NCI-H1417 (cell line): ENCODE measurements around the gene MTF1.
A peak's percentile ranks its signal among the peaks of the same experiment; 100 is the strongest.
"Not testable (repeated sequence)": the region's sequence is repeated elsewhere in the genome, so short reads cannot be mapped to it uniquely, and the experiment has no call there.

Experiments used
- DNase-seq, 3 experiments: peaks; one replicate each; lab custom pipeline; 2025; lab: John Stamatoyannopoulos, UW

MTF1 gene

DNA sequence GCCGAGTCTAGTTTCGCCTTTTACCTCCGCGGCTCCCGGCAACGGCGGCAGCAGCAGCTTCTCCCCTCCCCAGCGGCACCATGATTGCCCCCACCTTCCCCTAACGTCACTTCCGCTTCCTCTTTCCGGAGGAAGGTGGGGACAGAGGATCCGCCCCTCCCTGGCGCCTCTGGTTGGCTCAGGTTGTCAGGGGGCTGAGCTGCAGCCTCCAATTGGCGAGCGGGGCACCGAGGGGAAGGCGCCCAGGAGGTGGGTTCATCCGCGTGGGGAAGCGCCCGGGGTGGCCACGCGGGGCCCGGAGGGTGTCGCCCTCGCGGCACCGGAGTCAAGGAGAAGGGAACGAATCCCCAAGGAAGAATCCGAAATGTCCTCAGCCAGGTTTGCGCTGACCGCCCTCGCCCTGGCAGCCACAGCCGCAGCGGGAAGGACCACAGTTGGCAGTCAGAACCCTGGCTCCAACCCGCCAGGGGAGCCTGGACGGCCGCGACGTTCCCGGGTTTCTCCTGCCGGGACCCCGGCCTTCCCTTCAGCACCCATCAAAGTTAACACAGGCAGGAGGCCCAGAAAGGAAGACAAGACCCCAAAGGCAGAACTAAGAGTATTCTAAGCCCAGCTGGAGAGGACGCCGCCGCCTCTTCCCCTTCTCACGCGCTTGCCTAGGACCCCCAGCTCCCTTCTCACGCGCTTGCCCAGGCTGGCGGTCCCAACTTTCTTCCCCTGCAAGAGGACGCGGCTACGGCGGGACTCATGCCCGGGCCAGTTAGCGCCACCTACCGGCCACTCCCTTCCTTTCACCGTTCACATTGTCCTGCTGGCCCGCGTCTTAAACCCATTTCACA, at the start of gene MTF1:
Gene MTF1 (minus strand): TSS at position 86 of the 839 bp plus-strand sequence. CDS start 1,934 bp downstream, outside the sequence.
- DNase-seq = peak; percentile 95 to 98 (median 96)

DNA sequence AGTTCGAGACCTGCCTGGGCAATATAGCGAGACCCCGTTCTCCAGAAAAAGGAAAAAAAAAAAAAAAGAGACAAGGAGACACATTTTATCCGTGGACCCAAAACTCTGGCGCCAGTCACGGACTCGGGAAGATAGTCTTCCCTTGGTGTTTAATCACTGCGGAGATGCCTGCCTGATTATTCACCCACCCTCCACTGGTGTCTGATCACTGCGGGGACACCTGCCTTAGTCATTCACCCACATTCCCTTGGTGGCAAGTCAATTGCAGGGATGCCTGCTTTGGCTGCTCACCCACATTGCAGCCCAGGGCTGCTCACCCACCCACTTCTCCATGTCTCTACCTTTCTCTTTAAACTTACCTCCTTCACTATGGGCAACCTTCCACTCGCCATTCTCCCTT, 49.1 kb upstream of the MTF1 start:
- not testable (repeated sequence) for DNase-seq

DNA sequence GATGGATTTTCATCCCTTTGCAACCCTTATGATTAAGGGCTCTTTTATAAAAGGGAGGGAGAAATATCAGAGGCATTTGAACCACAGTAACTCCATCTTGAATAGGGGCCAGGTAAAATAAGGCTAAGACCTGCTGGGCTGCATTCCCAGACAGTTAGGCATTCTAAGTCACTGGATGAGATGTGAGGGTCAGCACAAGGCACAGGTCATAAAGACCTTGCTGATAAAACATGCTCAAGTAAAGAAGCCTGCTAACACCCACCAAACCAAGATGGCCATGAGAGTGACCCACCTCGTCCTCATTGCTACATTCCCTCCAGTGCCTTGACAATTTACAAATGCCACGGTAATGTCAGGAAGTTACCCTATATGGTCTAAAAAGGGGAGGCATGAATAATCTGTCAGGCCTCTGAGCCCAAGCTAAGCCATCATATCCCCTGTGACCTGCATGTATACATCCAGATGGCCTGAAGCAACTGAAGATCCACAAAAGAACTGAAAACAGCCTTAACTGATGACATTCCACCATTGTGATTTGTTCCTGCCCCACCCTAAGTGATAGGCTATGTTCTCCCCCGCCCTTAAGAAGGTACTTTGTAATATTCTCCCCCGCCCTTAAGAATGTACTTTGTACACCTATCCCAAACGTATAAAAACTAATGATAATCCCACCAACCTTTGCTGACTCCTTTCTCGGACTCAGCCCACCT, 48.2 kb upstream of the MTF1 start:
- not testable (repeated sequence) for DNase-seq

DNA sequence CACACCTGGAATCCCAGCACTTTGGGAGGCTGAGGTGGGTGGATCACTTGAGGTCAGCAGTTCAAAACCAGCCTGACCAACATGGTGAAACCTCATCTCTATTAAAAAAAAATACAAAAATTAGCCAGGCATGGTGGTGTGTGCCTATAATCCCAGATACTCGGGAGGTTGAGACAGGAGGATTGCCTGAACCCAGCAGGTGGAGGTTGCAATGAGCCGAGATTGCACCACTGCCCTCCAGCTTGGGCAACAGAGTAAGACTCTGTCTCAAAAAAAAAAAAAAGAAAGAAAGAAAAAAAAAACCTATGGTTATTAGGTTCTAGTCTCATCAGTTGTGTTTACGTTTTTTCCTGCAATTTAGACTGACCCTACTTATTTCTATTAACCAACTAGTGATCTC, 47.2 kb upstream of the MTF1 start:
- not testable (repeated sequence) for DNase-seq

DNA sequence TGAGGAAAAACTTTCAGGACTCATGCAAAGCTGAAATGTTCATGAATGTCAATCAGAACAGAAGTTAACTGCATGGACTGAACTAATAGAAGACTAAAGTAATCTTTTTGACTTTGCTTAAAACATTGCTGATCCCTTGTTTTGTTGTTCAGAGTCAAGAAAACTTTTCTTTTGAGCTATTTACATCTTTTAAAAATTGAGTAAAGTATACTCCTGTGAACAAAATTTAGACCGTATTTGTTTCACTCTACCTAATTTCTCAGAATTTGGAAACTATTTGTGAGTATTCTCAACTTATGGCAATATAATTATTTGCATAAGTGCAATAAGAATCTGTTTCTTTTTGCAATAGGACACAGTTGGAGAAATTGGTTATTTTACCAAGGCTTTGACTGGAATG, 46.3 kb upstream of the MTF1 start:
- DNase-seq = no peak

DNA sequence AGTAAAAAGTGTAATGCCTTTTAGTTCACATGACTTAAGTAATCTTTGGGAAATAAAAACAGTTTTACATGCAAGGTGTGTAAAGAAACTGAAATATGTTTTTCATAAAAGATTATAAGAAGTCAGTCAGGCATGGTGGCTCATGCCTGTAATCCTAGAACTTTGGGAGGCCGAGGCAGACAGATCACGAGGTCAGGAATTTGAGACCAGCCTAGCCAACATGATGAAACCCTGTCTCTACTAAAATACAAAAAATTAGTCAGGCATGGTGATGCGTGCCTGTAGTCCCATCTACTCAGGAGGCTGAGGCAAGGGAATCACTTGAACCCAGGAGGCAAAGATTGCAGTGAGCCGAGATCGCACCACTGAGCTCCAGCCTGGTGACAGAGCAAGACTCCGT, 44.5 kb upstream of the MTF1 start:
- not testable (repeated sequence) for DNase-seq

DNA sequence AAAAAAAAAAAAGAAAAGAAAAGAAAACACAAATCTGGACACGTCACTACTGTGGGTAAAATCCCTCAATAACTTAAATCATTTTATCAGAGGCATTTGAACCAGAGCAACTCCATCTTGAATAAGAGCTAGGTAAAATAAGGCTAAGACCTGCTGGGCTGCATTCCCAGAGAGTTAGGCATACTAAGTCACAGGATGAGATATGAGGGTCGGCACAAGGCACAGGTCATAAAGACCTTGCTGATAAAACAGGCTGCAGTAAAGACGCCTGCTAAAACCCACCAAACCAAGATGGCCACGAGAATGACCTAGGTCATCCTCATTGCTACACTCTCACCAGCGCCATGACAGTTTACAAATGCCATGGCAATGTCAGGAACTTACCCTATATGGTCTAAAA, 43.6 kb upstream of the MTF1 start:
- DNase-seq = no peak

DNA sequence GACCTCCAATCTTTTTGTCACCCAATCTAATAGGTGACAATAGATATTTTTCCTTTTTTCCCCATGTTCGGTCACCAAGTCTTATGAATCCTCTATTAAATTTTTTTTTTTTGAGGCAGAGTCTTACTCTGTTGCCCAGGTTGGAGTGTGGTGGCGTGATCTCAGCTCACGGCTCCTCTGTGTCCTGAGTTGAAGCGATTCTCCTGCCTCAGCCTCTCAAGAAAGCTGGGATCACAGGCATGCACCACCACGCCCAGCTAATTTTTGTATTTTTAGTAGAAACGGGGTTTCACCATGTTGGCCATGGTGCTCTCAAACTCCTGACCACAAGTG, 42.5 kb upstream of the MTF1 start:
- DNase-seq = no peak

DNA sequence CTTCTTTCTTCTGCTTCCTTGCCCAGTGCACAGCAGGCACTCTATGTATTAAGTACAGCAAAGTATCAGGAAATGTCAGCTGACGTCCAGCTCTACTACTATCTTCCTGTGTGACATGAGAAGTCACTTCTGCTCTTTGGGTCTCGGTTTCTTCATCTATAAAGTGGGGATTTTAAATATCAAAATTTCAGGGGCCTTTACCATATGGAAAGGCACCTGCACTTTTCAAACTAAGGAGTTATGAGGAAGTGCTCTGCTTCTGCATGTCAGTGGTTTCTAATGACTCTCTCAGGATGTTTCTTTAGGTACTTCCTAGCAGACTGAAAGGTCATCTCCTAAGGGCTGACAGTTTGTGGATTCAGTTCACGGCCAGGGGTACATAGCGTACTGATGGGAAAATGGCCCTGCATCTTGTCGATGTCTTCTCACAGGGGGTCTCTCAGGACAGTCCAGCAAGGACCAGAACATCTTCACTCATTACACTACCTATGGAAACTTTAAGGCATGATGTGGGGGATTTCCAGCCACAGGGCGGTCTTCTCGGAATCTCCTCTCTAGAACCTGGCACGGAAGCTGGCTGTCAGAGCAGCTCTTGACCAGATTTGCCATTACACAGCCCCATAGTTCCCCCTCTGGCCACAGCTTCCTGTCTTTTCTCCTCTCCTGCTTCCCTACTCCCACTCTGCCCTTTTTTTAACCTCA, 42.0 kb upstream of the MTF1 start:
- no peak for DNase-seq

DNA sequence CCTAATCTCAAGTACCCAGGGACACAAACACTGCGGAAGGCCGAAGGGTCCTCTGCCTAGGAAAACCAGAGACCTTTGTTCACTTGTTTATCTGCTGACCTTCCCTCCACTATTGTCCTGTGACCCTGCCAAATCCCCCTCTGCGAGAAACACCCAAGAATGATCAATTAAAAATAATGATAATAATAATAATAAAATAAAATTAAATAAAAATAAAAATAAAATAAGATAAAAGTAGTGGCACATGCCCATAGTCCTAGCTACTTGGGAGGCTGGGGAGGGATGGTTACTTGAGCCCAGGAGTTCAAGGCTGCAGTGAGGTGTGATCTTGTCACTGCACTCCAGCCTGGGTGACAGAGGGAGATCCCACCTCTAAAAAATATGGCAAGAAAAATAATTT, 38.2 kb upstream of the MTF1 start:
- DNase-seq = not testable (repeated sequence)

DNA sequence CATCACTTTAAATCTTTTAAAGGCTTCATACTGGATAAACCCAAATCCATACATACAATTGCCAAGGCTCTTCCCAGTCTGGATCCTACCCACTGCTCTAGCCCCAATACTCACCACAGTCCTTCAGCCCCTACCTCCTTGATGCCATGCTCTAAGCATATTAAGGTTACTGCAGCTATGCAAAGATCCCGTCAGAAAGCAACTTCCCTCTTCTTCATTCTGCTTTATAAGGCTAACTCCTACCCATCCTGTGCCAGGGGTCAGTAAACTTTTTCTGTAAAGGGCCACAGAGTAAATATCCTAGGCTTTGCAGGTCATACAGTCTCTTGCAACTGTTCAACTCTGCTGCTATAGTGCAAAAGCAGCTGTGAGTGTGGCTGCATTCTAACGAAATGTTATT, 34.3 kb upstream of the MTF1 start:
- DNase-seq = no peak

DNA sequence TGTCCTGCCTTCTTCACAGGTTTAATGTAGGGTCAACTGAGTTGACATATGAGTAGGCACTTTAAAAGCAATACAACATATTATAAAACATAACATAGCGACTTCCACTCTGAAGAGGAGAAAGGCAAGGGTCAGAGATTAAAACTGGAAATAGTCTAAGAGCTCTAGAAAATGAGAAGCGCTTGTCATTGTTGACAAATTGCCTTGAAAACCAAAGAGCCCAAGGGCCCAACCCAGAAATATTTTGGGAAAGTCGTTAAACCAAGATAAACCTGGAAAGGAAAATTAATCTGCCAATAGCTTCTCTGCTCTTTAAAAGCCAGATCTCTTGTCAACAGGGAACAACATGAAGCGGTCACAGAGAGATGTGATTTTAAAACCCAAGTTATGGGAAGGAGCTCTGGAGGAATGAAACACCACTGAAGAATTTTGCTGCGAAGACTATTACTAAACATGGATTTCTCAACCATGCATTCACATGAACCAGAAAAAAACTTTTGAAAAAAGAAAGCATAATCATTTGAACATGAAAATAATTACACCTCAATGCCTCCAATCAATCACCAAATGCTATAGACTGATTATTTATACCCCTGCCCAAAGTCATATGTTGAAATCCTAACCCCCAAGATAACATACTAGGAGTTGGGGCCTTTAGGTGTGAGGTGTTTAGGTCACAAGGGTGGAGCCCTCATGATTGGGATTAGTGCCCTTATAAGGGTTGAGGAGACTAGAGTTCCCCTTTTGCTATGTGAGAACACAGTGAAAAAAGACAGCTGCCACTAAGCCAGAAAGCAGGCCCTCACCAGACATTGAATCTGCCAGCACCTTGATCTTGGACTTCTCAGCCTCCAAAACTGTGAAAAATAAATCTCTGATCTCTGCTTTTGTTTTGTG, 33.0 kb upstream of the MTF1 start:
- no peak for DNase-seq

DNA sequence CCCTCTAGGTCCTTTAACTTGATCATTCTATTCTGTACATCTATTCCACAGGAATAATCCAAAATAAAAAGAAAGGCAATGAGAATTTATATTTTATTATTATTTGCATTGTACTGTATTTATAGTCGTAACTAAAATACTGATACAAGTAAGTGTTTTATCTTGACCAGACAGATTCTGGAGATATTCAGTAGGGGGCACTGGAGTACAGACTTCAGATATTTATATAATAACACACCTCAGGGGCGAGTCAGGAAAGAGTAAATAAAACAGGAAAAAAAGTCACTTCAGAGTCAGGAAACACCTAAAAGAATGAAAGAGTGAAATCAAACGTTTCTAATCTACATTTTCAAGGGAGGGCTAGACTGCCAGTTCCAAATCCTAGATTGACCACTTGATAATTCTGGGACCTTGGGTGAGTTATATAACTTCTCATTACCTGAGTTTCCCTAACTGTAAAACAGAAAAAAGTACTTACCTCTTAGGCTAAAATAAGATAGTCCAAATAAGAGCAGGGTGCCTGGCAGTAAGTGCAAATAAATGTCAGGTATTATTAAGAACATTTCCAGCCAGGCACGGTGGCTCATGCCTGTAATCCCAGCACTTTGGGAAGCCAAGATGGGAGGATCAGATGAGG, 31.1 kb upstream of the MTF1 start:
- DNase-seq = peak; percentile 6 to 69 (median 22)

DNA sequence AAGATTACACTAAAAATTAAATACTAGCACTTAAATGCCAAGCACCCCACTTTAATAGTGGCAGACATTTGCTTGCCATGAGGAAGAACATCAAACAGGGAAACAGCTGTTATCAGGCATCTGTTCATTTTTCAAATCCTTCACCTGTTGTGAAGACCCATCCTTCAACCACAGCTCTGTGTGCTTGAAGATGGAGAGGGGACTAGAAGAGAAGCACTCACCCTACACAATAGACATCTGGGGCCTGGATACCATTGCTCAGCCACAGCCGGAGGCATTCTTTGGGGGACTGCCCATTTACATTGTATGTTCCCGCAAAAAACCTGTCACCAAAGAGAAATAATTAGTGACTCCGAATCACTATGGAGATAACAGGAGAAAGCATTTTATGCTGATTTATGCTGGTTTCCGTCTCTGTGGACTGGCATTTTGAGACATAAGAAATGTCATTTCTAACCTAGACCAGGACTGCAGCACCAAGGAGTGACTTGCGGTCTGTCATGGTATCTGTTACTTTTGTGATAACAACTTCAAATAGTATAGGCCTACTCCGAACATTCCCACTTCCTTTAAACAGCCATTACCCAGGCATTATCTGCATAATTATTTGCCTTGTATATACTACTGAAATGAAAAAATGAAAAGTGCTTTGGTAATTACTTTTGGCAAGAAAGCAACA, 28.8 kb upstream of the MTF1 start:
- no peak for DNase-seq

DNA sequence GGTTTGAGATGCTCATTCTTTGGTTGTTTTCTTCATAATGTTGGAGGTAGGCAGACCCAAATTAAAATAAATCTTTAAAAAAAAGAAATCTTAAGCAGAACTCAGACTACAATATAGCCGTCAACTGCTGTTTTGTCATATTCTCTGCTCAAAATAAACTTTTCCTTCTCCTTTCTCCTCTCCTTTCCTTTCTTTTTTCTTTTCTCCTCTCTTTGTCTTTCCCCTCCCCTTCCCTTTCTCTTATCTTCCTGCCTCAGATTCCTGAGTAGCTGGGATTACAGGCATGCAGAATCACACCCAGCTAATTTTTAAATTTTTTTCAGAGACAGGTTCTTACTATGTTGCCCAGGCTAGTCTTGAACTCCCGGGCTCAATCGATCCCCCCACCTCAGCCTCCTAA, 24.8 kb upstream of the MTF1 start:
- no peak for DNase-seq

DNA sequence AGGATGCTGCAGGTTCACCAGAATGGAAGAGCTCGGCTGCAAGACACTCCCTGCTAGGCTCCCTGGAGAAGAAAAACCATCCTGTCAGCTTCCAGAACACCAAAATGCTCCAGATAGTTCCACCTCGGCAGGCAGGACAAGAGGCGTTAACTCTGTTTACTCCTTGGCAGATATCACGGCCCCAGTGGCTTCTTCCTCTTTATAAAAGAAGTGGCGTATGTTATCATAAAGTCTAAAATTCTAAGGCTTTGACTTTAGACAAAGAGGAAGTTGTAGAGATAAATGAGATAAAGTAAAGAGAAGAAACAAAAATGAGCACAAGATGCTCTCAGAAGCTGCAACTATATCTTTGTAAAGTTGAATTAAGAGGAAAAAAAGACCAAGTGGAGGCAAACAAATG, 24.3 kb upstream of the MTF1 start:
- no peak for DNase-seq

DNA sequence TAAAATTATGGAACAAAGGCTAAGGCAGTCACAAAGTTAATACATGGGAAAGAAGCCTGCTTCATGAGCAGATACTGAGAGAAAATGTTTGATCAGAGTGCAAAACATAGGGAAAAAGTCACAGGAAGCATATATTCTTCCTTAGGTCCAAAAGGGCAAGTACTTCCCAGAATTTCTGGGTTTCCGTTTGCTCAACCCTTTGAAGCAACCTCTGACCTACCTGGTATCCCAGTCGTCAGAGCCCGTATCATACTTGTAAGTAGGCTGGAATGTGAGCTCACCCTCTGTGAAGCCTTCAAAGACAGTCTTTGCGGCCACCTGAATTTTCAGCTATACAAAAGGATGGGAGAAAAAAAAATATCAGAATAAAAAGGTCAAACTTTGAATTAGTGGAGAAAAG, 20.5 kb upstream of the MTF1 start:
- DNase-seq = no peak

DNA sequence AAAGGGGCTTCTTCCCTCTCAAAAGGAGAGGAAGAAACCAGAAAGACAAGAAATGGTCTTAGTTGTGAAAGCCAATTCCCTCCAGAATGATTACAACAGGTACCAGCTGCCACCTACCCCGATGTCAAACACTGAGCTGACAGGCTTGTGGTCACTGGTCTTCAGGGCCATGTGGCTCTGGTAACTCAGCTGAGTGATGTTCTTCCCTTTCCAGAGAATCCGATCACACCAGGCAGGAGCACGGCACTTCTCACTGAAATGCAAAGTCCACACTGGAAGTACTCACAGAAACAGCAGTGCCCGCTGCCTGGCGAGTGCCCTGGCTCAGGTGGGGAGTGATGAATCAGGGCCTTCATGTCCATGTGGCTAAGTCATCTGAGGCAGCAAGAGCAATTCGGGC, 18.7 kb upstream of the MTF1 start:
- no peak for DNase-seq

DNA sequence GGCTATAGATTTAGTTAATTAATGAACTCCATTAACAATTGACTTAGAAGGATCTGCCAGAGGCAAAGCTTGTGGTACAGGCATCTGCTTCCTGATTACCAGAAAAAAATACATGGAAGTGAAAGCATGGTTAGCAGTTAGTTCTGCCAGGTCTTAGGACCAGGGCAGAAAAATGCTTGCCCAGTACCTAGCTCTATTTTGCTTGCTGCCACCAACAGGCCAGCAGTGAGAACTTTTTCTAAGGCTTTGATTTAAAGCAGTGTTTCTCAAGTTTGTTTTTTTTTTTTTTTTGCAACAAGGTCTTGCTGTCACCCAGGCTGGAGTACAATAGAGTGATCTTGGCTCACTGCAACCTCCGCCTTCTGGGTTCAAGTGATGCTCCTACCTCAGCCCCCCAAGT, 16.4 kb upstream of the MTF1 start:
- DNase-seq = no peak

DNA sequence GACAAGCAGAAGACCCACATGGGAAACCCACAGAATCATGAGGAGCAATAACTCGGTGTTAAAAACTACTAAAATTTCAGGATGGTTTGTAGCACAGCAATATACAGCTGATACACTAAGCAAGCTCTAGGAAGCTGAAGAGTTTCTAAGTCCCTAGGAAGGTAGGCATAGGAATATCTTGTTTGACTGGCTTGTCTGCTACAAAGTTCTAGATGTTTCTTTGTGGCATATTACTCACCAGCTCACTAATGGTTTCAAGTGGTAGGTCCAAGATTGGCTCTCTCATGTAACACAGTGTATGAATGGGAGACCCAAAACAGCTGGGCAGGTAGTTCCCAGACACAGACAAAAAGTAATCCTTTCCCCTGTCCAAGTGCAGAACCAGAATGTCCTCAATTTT, 13.3 kb upstream of the MTF1 start:
- DNase-seq = no peak

DNA sequence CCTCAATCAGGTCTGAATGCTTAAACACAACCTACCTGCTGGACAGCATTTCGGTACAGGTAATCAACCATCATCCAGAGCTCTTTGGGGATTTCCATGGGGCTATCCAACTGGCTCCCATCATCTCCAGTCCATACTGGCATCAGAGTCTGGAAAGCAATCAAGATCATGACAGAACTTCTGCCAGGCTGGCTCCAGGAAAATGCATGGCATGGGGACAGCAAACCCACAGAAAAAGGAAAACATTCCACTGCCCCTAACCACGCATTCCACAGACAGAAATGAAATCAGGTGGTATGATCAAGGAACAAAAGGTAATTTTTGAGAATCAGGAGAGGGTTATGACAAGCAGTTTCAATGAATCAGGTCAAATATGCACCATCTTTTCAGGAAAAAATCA, 9.1 kb upstream of the MTF1 start:
- no peak for DNase-seq
